H7 (cell line): ENCODE data around the gene TENT4B. TPM values are rescaled to one million over a fixed set of nuclear protein-coding genes. Genes with fewer than 3 reads are reported as not detected.
A peak's percentile ranks its signal among the peaks of the same experiment; 100 is the strongest.

Experiments used
- DNase-seq: peaks from one replicate; pipeline ENCODE4 v3.0.0; 2012
- H3K27me3 ChIP-seq: 2 replicates; pipeline ENCODE4 v1.6.0; 2011; ENCODE audit warnings: mild to moderate bottlenecking, low read length; ENCODE audit not compliant: control insufficient read depth, insufficient read depth
- H3K36me3 ChIP-seq: replicated peaks from 2 replicates; pipeline ENCODE4 v1.5.1; 2011; ENCODE audit warnings: low read length; ENCODE audit not compliant: control insufficient read depth, insufficient read depth
- H3K4me3 ChIP-seq: 2 replicates; pipeline ENCODE4 v1.5.1; 2011; ENCODE audit warnings: low read depth, mild to moderate bottlenecking, control low read depth, low read length, moderate library complexity; ENCODE audit not compliant: insufficient read depth
- total RNA-seq: library from RNA; depleted of rRNA; stranded (reverse); fragments of >200 nt; shearing (Covaris generic); gene quantifications from 2 replicates; pipeline ENCODE4 v1.2.3, GENCODE V29; 2014

The TENT4B gene
- total RNA-seq, 1 experiment from 2014 or later: 9.7 TPM

GRCh38 chr16:50269061-50269705 is 116.1 kb downstream of the TENT4B start:
- DNase-seq: peak; percentile 33
- Histone ChIP-seq H3K36me3 (no peaks in the 10 kb centered on the region), H3K27me3 (no peaks in the 10 kb centered on the region), H3K4me3 (no peak overlapping the region)

DNA sequence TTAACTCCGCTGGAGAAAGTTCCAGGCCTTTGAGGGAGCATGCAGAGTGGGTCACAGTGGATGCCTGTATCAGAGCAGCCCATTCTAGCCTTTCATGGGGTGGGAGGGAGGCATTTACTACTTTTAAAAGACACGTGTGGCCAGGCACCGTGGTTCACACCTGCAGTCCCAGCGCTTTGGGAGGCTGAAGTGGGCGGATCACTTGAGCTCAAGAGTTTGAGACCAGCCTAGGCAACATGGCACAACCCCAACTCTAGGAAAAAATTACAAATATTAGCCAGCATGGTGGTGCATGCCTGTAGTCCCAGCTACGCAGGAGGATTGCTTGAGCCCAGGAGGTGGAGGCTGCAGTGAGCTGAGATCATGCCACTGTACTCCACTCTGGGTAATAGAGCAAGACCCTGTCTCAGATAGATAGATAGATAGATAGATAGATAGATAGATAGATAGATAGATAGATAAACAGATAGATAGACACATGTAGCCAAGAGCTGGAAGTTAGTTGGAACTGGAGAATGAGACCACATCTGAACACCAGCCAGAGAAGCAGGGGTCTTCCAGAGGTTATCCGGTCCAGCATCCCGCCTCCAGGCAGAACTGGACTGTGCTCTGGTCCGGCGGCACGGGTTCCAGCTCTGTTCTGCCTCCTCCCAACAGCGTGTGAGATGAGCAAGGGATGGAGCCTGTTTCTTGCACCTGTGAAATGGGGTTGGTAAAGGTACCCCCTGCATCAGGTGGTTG is 116.8 kb downstream of the TENT4B start:
- no peaks in the 10 kb centered on the region for H3K27me3 ChIP-seq
- no peaks in the 10 kb centered on the region for H3K36me3 ChIP-seq
- peak; percentile 22 for DNase-seq
- no peak overlapping the region for H3K4me3 ChIP-seq

- Histone ChIP-seq H3K4me3 (no peak overlapping the region), H3K27me3 (no peaks in the 10 kb centered on the region), H3K36me3 (no peaks in the 10 kb centered on the region)
- DNase-seq: peak; percentile 51
Observed at GRCh38 chr16:50270510-50271147, 117.5 kb downstream of the TENT4B start.

GRCh38 chr16:50271148-50272041 is 118.3 kb downstream of the TENT4B start:
- H3K27me3 ChIP-seq: no peaks in the 10 kb centered on the region
- no peak overlapping the region for H3K4me3 ChIP-seq
- H3K36me3 ChIP-seq: no peaks in the 10 kb centered on the region
- DNase-seq: peak; percentile 49

DNA sequence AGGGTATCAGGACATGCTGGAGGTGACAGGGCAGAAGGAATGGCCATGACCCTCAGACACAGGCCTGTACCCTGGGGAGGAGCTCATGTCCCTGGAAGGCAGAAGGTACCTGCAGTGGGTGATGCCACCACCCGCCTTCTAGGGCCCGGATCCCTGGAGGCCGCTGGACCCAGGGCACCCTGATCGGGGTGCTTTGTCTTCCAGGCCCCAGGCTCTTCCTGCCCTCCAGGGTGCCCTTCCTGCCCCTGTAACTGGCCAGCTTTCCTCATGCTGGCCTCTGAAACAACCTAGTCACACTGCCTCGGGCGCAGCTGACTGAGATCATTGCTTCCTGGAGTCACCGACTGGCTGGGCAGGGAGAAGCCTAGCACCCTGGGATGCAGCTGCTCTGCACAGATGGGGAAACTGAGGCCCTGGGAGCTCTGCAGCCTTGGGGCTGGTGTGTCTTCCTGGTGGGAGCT is 119.0 kb downstream of the TENT4B start:
- Histone ChIP-seq H3K27me3 (no peaks in the 10 kb centered on the region), H3K36me3 (no peaks in the 10 kb centered on the region), H3K4me3 (no peak overlapping the region)
- peak; percentile 47 for DNase-seq

GRCh38 chr16:50272687-50273381 is 119.7 kb downstream of the TENT4B start:
- DNase-seq: peak; percentile 43
- H3K27me3 ChIP-seq: no peaks in the 10 kb centered on the region
- no peaks in the 10 kb centered on the region for H3K36me3 ChIP-seq
- H3K4me3 ChIP-seq: no peak overlapping the region

GRCh38 chr16:50273382-50273690 is 120.2 kb downstream of the TENT4B start:
- no peak for DNase-seq
- H3K36me3 ChIP-seq: no peaks in the 10 kb centered on the region
- H3K4me3 ChIP-seq: no peak overlapping the region

GRCh38 chr16:50273888-50274325 is 120.8 kb downstream of the TENT4B start:
- no peaks in the 10 kb centered on the region for H3K27me3 ChIP-seq
- H3K4me3 ChIP-seq: no peak overlapping the region
- DNase-seq: no peak
- H3K36me3 ChIP-seq: no peaks in the 10 kb centered on the region

More at GRCh38 chr16:50273382-50273690, 120.2 kb downstream of the TENT4B start:
- no peaks in the 10 kb centered on the region for H3K27me3 ChIP-seq

DNA sequence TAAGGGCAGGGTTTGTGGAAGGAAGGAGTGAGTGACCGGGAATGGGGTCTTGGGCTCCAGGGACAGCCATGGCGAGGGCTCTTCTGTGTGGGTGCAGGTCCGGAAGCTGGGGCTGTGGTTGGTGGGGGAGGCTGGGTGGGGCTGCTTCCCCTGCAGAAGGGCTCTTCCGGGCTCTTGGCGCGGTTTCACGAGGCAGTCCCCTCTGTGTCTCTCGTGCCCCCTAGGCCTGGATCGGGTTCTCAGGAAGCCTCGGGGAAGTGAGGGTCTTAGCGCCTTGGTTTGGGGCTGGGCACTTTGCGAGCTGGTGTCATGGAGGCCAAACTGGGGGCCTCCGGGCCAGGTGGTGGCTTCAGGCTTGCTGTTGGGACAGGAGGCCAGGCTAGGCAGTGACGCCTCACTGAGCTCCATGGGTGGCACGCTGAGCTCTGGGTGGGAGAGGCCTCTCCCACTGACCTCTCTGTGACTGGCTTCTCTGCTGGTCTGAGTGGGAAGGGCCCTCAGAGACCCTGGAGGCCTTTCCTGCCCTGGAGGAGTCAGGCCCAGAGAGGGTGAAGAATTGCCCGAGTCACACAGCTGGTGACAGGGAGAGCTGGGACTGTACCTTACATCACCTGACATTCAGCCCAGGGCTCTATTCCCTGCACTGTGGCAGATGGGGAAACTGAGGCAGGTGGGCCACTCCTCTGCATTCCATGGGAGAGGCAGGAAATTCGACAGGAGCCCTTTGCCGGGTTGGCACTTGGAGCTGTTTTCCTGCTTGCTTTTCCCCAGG is 121.4 kb downstream of the TENT4B start:
- Histone ChIP-seq H3K27me3 (no peaks in the 10 kb centered on the region), H3K36me3 (no peaks in the 10 kb centered on the region), H3K4me3 (no peak overlapping the region)
- peak; percentile 62 for DNase-seq

DNA sequence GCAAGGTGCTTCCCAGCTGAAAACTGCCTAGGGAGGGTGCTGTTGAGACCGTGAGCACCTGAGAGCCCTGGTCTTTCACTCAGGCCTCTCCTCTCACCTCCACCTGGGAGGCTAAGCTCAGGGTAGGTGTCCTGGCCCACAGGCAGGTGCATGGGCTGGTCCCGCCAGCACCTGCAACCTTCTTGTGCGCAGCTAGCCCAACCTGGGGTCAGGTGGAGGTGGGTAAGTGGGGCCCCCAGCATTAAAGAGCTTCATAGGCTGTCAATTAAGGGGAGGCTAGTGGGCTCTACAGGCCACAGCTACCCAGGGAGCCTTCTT is 122.0 kb downstream of the TENT4B start:
- DNase-seq: peak; percentile 69
- H3K36me3 ChIP-seq: no peaks in the 10 kb centered on the region
- H3K27me3 ChIP-seq: no peaks in the 10 kb centered on the region
- no peak overlapping the region for H3K4me3 ChIP-seq

DNA sequence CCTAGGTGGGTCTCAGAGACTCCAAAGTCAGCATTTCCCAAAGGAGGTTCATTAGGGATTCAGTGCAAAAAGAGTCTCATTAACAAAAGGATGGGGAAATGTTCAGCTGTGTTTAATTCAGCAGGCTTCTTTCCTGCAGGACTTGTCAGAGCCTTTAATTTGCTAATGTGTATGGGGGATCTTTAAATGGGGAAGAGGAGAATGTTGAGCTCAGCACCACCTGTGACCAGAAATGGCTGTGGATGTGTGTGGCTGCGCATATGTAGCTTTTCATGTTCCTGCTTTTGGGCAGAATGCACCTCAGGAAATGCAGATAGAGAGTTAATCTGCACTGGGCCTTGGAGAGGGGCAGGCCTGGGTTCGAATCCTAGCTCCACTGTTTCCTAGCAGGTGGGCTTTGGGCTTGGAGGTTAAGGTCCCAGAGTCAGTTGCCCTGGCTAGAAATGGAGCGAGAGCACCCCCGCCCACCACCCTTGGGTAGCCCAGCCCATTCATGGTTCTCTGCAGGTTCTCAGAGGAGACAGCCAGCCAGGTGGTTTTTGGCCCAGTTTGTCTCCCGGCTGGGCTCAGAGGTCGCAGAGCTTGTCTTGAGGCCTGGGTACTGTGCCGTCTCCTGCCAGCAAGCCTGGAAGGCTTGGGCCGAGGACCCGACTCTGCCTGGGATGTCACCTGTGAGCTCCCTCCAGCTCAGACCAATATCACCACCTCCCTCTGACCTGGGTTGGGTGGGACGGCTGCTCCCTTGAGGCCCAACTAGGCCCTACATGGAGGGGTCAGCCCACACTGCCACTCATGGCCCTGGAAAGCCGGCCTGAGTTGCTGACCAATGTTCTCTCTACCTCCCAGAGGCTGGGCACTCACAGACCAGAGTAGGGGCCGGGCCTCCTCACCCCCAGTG is 122.6 kb downstream of the TENT4B start:
- H3K4me3 ChIP-seq: no peak overlapping the region
- peak; percentile 52 for DNase-seq
- H3K36me3 ChIP-seq: no peaks in the 10 kb centered on the region
- H3K27me3 ChIP-seq: no peaks in the 10 kb centered on the region

- Histone ChIP-seq H3K27me3 (no peaks in the 10 kb centered on the region), H3K36me3 (no peaks in the 10 kb centered on the region), H3K4me3 (no peak overlapping the region)
- DNase-seq: no peak
Observed at GRCh38 chr16:50276326-50276640, 123.2 kb downstream of the TENT4B start.
